ENCODE results near the gene BEST1. TPM values are rescaled to one million over a fixed set of nuclear protein-coding genes. Genes with fewer than 3 reads are reported as not detected.

BEST1 gene
- total and polyA plus RNA-seq, 2 of the 13 experiments (the other 11 are each of a cell fraction or from before 2014, with no cell fraction given): 0.09 to 0.65 TPM

DNA sequence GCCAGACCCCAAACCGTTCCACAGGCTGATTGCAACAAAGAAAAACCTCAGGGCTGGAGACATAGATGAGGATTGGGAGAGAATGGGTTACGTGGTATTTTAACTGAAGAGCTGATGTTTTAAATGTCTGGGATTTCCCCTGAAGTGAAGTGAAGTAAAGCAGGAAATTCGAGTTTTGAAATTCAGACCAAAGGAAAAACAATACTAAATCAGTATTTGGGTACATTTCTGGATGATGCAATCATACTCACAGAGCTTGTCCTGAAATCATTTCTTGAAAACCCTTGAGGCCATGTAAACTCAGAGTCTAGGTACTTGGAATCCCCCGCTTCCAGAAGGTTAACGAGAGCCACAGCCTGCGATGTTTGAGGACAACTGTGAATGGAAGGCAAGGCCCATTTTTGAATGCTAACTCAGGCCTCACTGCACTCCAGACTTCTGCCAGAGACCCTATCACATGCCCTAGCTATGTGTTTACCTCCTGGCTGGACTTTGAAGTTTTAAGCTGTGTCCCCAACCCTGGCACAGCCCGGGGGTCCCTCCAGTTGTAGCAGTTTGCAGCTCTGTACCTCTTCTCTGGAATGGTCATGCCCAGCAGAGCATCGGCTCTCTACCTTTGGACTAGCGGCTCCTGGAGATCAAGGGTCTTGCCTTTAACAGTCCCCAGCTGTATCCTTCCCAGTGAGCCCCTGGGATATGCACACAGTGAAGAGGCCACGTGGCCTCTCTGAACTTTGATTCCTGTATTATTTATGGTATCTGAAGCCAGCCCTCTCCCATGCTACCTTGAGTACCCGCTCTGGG, 22.7 kb downstream of the BEST1 start (continued):
- TF ChIP-seq AKNA (CRISPR knock-in tag; IDR thresholded peaks at IDR 0.05; ENCODE audit: borderline replicate concordance) (0 out of 2 replicates have a peak, but pooled peaks have one; percentile 2), BCL6 (CRISPR knock-in tag; IDR thresholded peaks at IDR 0.05) (peak; percentile 78), MYC (CRISPR knock-in tag; IDR thresholded peaks at IDR 0.05; ENCODE audit: borderline replicate concordance) (peak; percentile 96), ZFP41 (CRISPR knock-in tag; IDR thresholded peaks at IDR 0.05; ENCODE audit: borderline replicate concordance) (no peak; the same call in 1 of the 2 replicates), NFKBIZ (CRISPR knock-in tag; IDR thresholded peaks at IDR 0.05) (peak; percentile 85), ZMAT3 (CRISPR knock-in tag; conservative IDR thresholded peaks at IDR 0.05) (0 out of 2 replicates have a peak, but pooled peaks have one; percentile 5), SALL2 (CRISPR knock-in tag; IDR thresholded peaks at IDR 0.05) (peak; percentile 42; the same call in 1 of the 2 replicates), ZNF766 (CRISPR knock-in tag; IDR thresholded peaks at IDR 0.05; ENCODE audit: borderline replicate concordance) (peak; percentile 57; the same call in 1 of the 2 replicates), ZNF567 (CRISPR knock-in tag; IDR thresholded peaks at IDR 0.05; ENCODE audit: borderline replicate concordance) (peak; percentile 70; the same call in 1 of the 2 replicates), ISL2 (CRISPR knock-in tag; IDR thresholded peaks at IDR 0.05) (peak; percentile 83), MAFG (CRISPR knock-in tag; IDR thresholded peaks at IDR 0.05) (no peak), CBX2 (IDR thresholded peaks at IDR 0.05; ENCODE audit: low read depth, low read length) (no peak; the same call in 1 of the 2 replicates), CBX2 (CRISPR knock-in tag; IDR thresholded peaks at IDR 0.05; ENCODE audit: low read depth) (no peak), DNMT3B (CRISPR knock-in tag; conservative IDR thresholded peaks at IDR 0.05) (no peak), ZBTB26 (CRISPR knock-in tag; IDR thresholded peaks at IDR 0.05; ENCODE audit: borderline replicate concordance) (peak; percentile 78; the same call in 1 of the 2 replicates), AHR (CRISPR knock-in tag; IDR thresholded peaks at IDR 0.05) (no peak), SRY (CRISPR knock-in tag; IDR thresholded peaks at IDR 0.05) (peak; percentile 46; the same call in 1 of the 2 replicates), ZNF296 (CRISPR knock-in tag; conservative IDR thresholded peaks at IDR 0.05) (no peak), TERF1 (CRISPR knock-in tag; IDR thresholded peaks at IDR 0.05) (no peak), MEIS1 (CRISPR knock-in tag; IDR thresholded peaks at IDR 0.05; ENCODE audit: borderline replicate concordance) (no peak; the same call in 1 of the 2 replicates), NAIF1 (CRISPR knock-in tag; IDR thresholded peaks at IDR 0.05; ENCODE audit: borderline replicate concordance) (0 out of 2 replicates have a peak, but pooled peaks have one; percentile 35), TBX2 (CRISPR knock-in tag; IDR thresholded peaks at IDR 0.05; ENCODE audit: borderline replicate concordance) (peak; percentile 71; the same call in 1 of the 2 replicates)
